ENCODE measurements around the gene KYNU.
"Not testable (repeated sequence)": the region's sequence is repeated elsewhere in the genome, so short reads cannot be mapped to it uniquely, and the experiment has no call there.

KYNU gene

GRCh38 chr2:142903726-142904125 is 26.3 kb downstream of the KYNU start:
- not testable (repeated sequence) for H3K36me3 ChIP-seq (ENCODE audit: control insufficient read depth in 1 of 2, insufficient read depth in 2 of 2, low read length in 2 of 2); H3K9me3 ChIP-seq (ENCODE audit: control insufficient read depth in 1 of 2, low read length in 2 of 2); H3K27me3 ChIP-seq (ENCODE audit: control insufficient read depth in 1 of 2, insufficient read depth in 2 of 2, low read length in 2 of 2); H3K9ac ChIP-seq (ENCODE audit: low read depth in 1 of 2, low read length in 2 of 2); H3K27ac ChIP-seq (ENCODE audit: low read depth, low read length); H3K4me1 ChIP-seq (ENCODE audit: control insufficient read depth in 1 of 2, insufficient read depth in 2 of 2, low read length in 2 of 2); H3K4me3 ChIP-seq (ENCODE audit: low read depth in 1 of 2, low read length in 2 of 2)

- H3K27ac ChIP-seq (ENCODE audit: low read depth, low read length): no peak overlapping the region
- H3K9me3 ChIP-seq (ENCODE audit: control insufficient read depth in 1 of 2, low read length in 2 of 2): no peaks in the 10 kb centered on the region
- no peak overlapping the region for H3K4me3 ChIP-seq (ENCODE audit: low read depth in 1 of 2, low read length in 2 of 2)
- no peak overlapping the region for H3K9ac ChIP-seq (ENCODE audit: low read depth in 1 of 2, low read length in 2 of 2)
- H3K36me3 ChIP-seq (ENCODE audit: control insufficient read depth in 1 of 2, insufficient read depth in 2 of 2, low read length in 2 of 2): no peaks in the 10 kb centered on the region
- H3K4me1 ChIP-seq (ENCODE audit: control insufficient read depth in 1 of 2, insufficient read depth in 2 of 2, low read length in 2 of 2): no peaks in the 10 kb centered on the region
- no peaks in the 10 kb centered on the region for H3K27me3 ChIP-seq (ENCODE audit: control insufficient read depth in 1 of 2, insufficient read depth in 2 of 2, low read length in 2 of 2)
These were observed 30.2 kb downstream of the KYNU start for GRCh38 chr2:142907653-142908052.

- Histone ChIP-seq H3K27ac (ENCODE audit: low read depth, low read length) (no peak overlapping the region), H3K36me3 (ENCODE audit: control insufficient read depth in 1 of 2, insufficient read depth in 2 of 2, low read length in 2 of 2) (no peaks in the 10 kb centered on the region), H3K9ac (ENCODE audit: low read depth in 1 of 2, low read length in 2 of 2) (no peak overlapping the region), H3K9me3 (ENCODE audit: control insufficient read depth in 1 of 2, low read length in 2 of 2) (no peaks in the 10 kb centered on the region), H3K27me3 (ENCODE audit: control insufficient read depth in 1 of 2, insufficient read depth in 2 of 2, low read length in 2 of 2) (no peaks in the 10 kb centered on the region), H3K4me3 (ENCODE audit: low read depth in 1 of 2, low read length in 2 of 2) (no peak overlapping the region), H3K4me1 (ENCODE audit: control insufficient read depth in 1 of 2, insufficient read depth in 2 of 2, low read length in 2 of 2) (no peaks in the 10 kb centered on the region)
These were observed 37.2 kb downstream of the KYNU start for GRCh38 chr2:142914507-142915313.

GRCh38 chr2:142915502-142915901 is 38.0 kb downstream of the KYNU start:
- no peak overlapping the region for H3K27ac ChIP-seq (ENCODE audit: low read depth, low read length)
- H3K27me3 ChIP-seq (ENCODE audit: control insufficient read depth in 1 of 2, insufficient read depth in 2 of 2, low read length in 2 of 2): no peaks in the 10 kb centered on the region
- H3K4me3 ChIP-seq (ENCODE audit: low read depth in 1 of 2, low read length in 2 of 2): no peak overlapping the region
- no peaks in the 10 kb centered on the region for H3K4me1 ChIP-seq (ENCODE audit: control insufficient read depth in 1 of 2, insufficient read depth in 2 of 2, low read length in 2 of 2)
- H3K9ac ChIP-seq (ENCODE audit: low read depth in 1 of 2, low read length in 2 of 2): no peak overlapping the region
- no peaks in the 10 kb centered on the region for H3K36me3 ChIP-seq (ENCODE audit: control insufficient read depth in 1 of 2, insufficient read depth in 2 of 2, low read length in 2 of 2)
- H3K9me3 ChIP-seq (ENCODE audit: control insufficient read depth in 1 of 2, low read length in 2 of 2): no peaks in the 10 kb centered on the region

- H3K27ac ChIP-seq (ENCODE audit: low read depth, low read length): no peak overlapping the region
- no peak overlapping the region for H3K9ac ChIP-seq (ENCODE audit: low read depth in 1 of 2, low read length in 2 of 2)
- no peaks in the 10 kb centered on the region for H3K4me1 ChIP-seq (ENCODE audit: control insufficient read depth in 1 of 2, insufficient read depth in 2 of 2, low read length in 2 of 2)
- no peaks in the 10 kb centered on the region for H3K9me3 ChIP-seq (ENCODE audit: control insufficient read depth in 1 of 2, low read length in 2 of 2)
- H3K4me3 ChIP-seq (ENCODE audit: low read depth in 1 of 2, low read length in 2 of 2): no peak overlapping the region
- no peaks in the 10 kb centered on the region for H3K36me3 ChIP-seq (ENCODE audit: control insufficient read depth in 1 of 2, insufficient read depth in 2 of 2, low read length in 2 of 2)
- no peaks in the 10 kb centered on the region for H3K27me3 ChIP-seq (ENCODE audit: control insufficient read depth in 1 of 2, insufficient read depth in 2 of 2, low read length in 2 of 2)
These were observed 41.2 kb downstream of the KYNU start for GRCh38 chr2:142918624-142919023.

- Histone ChIP-seq H3K27ac (ENCODE audit: low read depth, low read length) (no peak overlapping the region), H3K36me3 (ENCODE audit: control insufficient read depth in 1 of 2, insufficient read depth in 2 of 2, low read length in 2 of 2) (no peaks in the 10 kb centered on the region), H3K9me3 (ENCODE audit: control insufficient read depth in 1 of 2, low read length in 2 of 2) (no peaks in the 10 kb centered on the region), H3K4me1 (ENCODE audit: control insufficient read depth in 1 of 2, insufficient read depth in 2 of 2, low read length in 2 of 2) (no peaks in the 10 kb centered on the region), H3K9ac (ENCODE audit: low read depth in 1 of 2, low read length in 2 of 2) (no peak overlapping the region), H3K27me3 (ENCODE audit: control insufficient read depth in 1 of 2, insufficient read depth in 2 of 2, low read length in 2 of 2) (no peaks in the 10 kb centered on the region), H3K4me3 (ENCODE audit: low read depth in 1 of 2, low read length in 2 of 2) (no peak overlapping the region)
These were observed 43.1 kb downstream of the KYNU start for GRCh38 chr2:142920571-142920970.

GRCh38 chr2:142926445-142926844 is 49.0 kb downstream of the KYNU start:
- H3K27ac ChIP-seq (ENCODE audit: low read depth, low read length): no peak overlapping the region
- no peaks in the 10 kb centered on the region for H3K27me3 ChIP-seq (ENCODE audit: control insufficient read depth in 1 of 2, insufficient read depth in 2 of 2, low read length in 2 of 2)
- H3K9me3 ChIP-seq (ENCODE audit: control insufficient read depth in 1 of 2, low read length in 2 of 2): no peaks in the 10 kb centered on the region

GRCh38 chr2:142930835-142931398 is 53.5 kb downstream of the KYNU start:
- H3K36me3 ChIP-seq (ENCODE audit: control insufficient read depth in 1 of 2, insufficient read depth in 2 of 2, low read length in 2 of 2): no peaks in the 10 kb centered on the region
- H3K9me3 ChIP-seq (ENCODE audit: control insufficient read depth in 1 of 2, low read length in 2 of 2): no peaks in the 10 kb centered on the region
- no peak overlapping the region for H3K27ac ChIP-seq (ENCODE audit: low read depth, low read length)
- no peak overlapping the region for H3K9ac ChIP-seq (ENCODE audit: low read depth in 1 of 2, low read length in 2 of 2)
- H3K27me3 ChIP-seq (ENCODE audit: control insufficient read depth in 1 of 2, insufficient read depth in 2 of 2, low read length in 2 of 2): no peaks in the 10 kb centered on the region
- H3K4me3 ChIP-seq (ENCODE audit: low read depth in 1 of 2, low read length in 2 of 2): no peak overlapping the region
- no peaks in the 10 kb centered on the region for H3K4me1 ChIP-seq (ENCODE audit: control insufficient read depth in 1 of 2, insufficient read depth in 2 of 2, low read length in 2 of 2)

More at GRCh38 chr2:142926445-142926844, 49.0 kb downstream of the KYNU start:
- Histone ChIP-seq H3K9ac (ENCODE audit: low read depth in 1 of 2, low read length in 2 of 2) (no peak overlapping the region), H3K36me3 (ENCODE audit: control insufficient read depth in 1 of 2, insufficient read depth in 2 of 2, low read length in 2 of 2) (no peaks in the 10 kb centered on the region), H3K4me1 (ENCODE audit: control insufficient read depth in 1 of 2, insufficient read depth in 2 of 2, low read length in 2 of 2) (no peaks in the 10 kb centered on the region), H3K4me3 (ENCODE audit: low read depth in 1 of 2, low read length in 2 of 2) (no peak overlapping the region)

- Histone ChIP-seq H3K4me1 (ENCODE audit: control insufficient read depth in 1 of 2, insufficient read depth in 2 of 2, low read length in 2 of 2) (no peaks in the 10 kb centered on the region), H3K27ac (ENCODE audit: low read depth, low read length) (no peak overlapping the region), H3K9ac (ENCODE audit: low read depth in 1 of 2, low read length in 2 of 2) (no peak overlapping the region), H3K9me3 (ENCODE audit: control insufficient read depth in 1 of 2, low read length in 2 of 2) (no peaks in the 10 kb centered on the region), H3K27me3 (ENCODE audit: control insufficient read depth in 1 of 2, insufficient read depth in 2 of 2, low read length in 2 of 2) (no peaks in the 10 kb centered on the region), H3K36me3 (ENCODE audit: control insufficient read depth in 1 of 2, insufficient read depth in 2 of 2, low read length in 2 of 2) (no peaks in the 10 kb centered on the region), H3K4me3 (ENCODE audit: low read depth in 1 of 2, low read length in 2 of 2) (no peak overlapping the region)
These were observed 56.5 kb downstream of the KYNU start for GRCh38 chr2:142933916-142934315.

GRCh38 chr2:142935563-142936089 is 58.2 kb downstream of the KYNU start:
- no peak overlapping the region for H3K4me3 ChIP-seq (ENCODE audit: low read depth in 1 of 2, low read length in 2 of 2)
- no peaks in the 10 kb centered on the region for H3K27me3 ChIP-seq (ENCODE audit: control insufficient read depth in 1 of 2, insufficient read depth in 2 of 2, low read length in 2 of 2)
- no peak overlapping the region for H3K27ac ChIP-seq (ENCODE audit: low read depth, low read length)
- H3K9ac ChIP-seq (ENCODE audit: low read depth in 1 of 2, low read length in 2 of 2): no peak overlapping the region
- H3K4me1 ChIP-seq (ENCODE audit: control insufficient read depth in 1 of 2, insufficient read depth in 2 of 2, low read length in 2 of 2): no peaks in the 10 kb centered on the region
- H3K36me3 ChIP-seq (ENCODE audit: control insufficient read depth in 1 of 2, insufficient read depth in 2 of 2, low read length in 2 of 2): no peaks in the 10 kb centered on the region
- H3K9me3 ChIP-seq (ENCODE audit: control insufficient read depth in 1 of 2, low read length in 2 of 2): no peaks in the 10 kb centered on the region

Measured in duodenal mucosa (tissue), 2 donors.